ENCODE measurements around the gene SNX30.

SNX30 gene

DNA sequence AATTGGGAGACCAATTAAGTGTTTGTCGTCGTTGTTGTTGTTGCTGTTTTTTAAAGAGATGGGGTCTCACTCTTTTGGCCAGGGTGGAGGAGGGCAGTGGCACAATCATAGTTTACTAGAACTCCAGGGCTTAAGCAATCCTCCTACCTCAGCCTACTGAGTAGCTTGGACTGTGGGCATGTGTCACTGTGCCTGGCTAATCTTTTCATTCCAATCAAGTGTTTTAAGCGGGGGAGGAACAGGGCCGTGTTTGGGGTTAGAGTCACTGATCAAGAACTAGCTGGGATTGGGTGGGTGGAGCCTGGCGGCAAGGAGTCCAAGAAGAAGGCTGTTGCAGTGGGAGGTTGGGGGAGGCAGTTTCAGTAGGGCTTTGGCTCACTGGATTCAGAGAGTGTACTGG is 13.8 kb downstream of the SNX30 start:
- Histone ChIP-seq H3K9ac (ENCODE audit: low read length) (no peak overlapping the region), H3K27ac (ENCODE audit: low read depth, low read length) (no peak overlapping the region), H3K27me3 (ENCODE audit: control insufficient read depth, insufficient read depth, low read length) (no peaks in the 10 kb centered on the region), H3K9me3 (ENCODE audit: control insufficient read depth, insufficient read depth, low read depth, low read length) (0 out of 2 replicates have a peak, but pooled peaks cover 3% of the 10 kb centered on the region), H3K4me1 (ENCODE audit: control insufficient read depth, insufficient read depth, low read length) (peaks cover 29% of the 10 kb centered on the region), H3K36me3 (ENCODE audit: control insufficient read depth, insufficient read depth, low read length) (no peaks in the 10 kb centered on the region), H3K4me3 (ENCODE audit: low read depth, low read length) (no peak overlapping the region)

DNA sequence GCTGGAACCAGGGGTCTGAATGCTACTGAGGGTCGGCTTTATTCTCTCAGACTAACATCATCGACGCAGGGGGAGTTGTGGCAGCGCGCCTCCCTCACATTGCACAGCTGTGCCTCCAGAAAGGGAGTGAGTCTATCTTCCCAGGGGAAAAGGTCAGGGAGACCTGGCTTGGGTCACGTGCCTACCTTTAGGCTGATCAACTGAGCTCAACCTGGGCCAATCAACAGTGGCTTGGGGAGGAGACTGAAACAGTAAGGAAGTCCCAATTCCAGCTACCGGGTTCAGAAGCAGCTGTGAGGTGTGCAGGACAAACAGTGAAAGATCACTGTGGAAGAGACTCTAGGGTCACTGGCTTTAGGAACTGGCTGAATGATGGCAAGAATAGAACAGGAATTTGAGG is 14.3 kb downstream of the SNX30 start:
- H3K27ac ChIP-seq (ENCODE audit: low read depth, low read length): no peak overlapping the region

GRCh38 chr9:112765281-112765680 is 14.7 kb downstream of the SNX30 start:
- Histone ChIP-seq H3K4me1 (ENCODE audit: control insufficient read depth, insufficient read depth, low read length) (peaks cover 27% of the 10 kb centered on the region), H3K27ac (ENCODE audit: low read depth, low read length) (no peak overlapping the region), H3K9me3 (ENCODE audit: control insufficient read depth, insufficient read depth, low read depth, low read length) (0 out of 2 replicates have a peak, but pooled peaks cover 3% of the 10 kb centered on the region), H3K9ac (ENCODE audit: low read length) (no peak overlapping the region), H3K27me3 (ENCODE audit: control insufficient read depth, insufficient read depth, low read length) (no peaks in the 10 kb centered on the region), H3K4me3 (ENCODE audit: low read depth, low read length) (no peak overlapping the region), H3K36me3 (ENCODE audit: control insufficient read depth, insufficient read depth, low read length) (no peaks in the 10 kb centered on the region)

More for the DNA sequence above, 14.3 kb downstream of the SNX30 start:
- Histone ChIP-seq H3K9ac (ENCODE audit: low read length) (no peak overlapping the region), H3K4me1 (ENCODE audit: control insufficient read depth, insufficient read depth, low read length) (peaks cover 29% of the 10 kb centered on the region), H3K9me3 (ENCODE audit: control insufficient read depth, insufficient read depth, low read depth, low read length) (0 out of 2 replicates have a peak, but pooled peaks cover 3% of the 10 kb centered on the region), H3K27me3 (ENCODE audit: control insufficient read depth, insufficient read depth, low read length) (no peaks in the 10 kb centered on the region), H3K36me3 (ENCODE audit: control insufficient read depth, insufficient read depth, low read length) (no peaks in the 10 kb centered on the region), H3K4me3 (ENCODE audit: low read depth, low read length) (no peak overlapping the region)

DNA sequence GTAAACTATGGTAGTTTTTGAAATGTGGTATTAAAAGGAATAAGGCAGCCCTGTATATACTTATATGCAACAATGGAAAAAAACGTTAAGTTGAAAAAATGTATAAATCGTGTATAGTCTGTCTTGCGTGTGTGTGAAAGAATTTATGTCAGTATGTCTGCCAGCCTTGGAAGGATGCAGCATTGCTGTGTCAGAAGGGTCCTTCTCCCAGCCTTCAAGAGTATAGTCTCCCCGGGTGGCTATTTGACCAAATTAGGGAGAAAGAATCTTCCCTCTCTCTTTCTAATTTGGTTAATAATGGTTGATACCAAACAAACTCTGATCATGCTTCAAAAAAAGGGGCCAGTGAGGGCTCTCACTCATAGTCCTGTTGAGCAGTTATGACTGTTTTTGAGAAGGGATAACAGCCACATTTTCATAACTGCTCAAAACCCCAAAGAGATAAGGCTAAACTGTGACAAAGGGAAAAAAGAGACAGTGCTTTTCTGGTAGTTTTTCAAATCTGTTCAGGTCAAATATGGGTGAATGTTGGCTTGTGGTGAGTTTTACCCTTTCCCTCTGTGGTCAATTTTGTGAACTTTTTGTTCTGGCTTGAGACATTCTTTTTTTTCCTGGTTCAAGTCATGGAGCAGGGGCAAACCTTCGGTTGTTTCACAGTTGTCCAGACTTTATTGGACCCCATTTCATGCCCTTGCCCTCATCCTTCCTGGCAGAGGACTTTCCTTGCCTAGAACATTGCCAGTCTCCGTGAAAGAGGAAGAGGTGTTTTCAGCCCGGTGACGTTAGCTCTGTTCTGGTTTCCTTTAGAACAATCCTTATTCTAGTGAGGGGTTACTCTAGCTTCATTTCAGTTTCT is 21.0 kb downstream of the SNX30 start:
- no peak overlapping the region for H3K9ac ChIP-seq (ENCODE audit: low read length)
- no peaks in the 10 kb centered on the region for H3K36me3 ChIP-seq (ENCODE audit: control insufficient read depth, insufficient read depth, low read length)
- no peak overlapping the region for H3K27ac ChIP-seq (ENCODE audit: low read depth, low read length)
- no peaks in the 10 kb centered on the region for H3K9me3 ChIP-seq (ENCODE audit: control insufficient read depth, insufficient read depth, low read depth, low read length)
- H3K27me3 ChIP-seq (ENCODE audit: control insufficient read depth, insufficient read depth, low read length): no peaks in the 10 kb centered on the region
- H3K4me3 ChIP-seq (ENCODE audit: low read depth, low read length): no peak overlapping the region
- H3K4me1 ChIP-seq (ENCODE audit: control insufficient read depth, insufficient read depth, low read length): peaks cover 21% of the 10 kb centered on the region

DNA sequence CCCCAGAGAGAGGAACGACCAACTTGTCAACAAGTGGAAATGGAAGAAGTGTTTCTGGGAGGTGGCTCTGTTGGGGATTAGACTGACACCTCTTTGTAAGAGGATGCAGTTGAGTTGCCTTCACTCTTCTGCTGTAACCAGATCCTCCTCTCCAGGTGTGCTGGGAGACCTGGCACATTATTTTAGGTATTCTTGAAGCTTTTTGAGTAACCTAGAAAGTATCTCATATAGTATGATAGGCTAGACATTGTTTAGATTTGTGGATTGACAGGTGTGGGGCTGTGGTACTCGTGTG is 21.6 kb downstream of the SNX30 start:
- H3K27ac ChIP-seq (ENCODE audit: low read depth, low read length): no peak overlapping the region
- H3K4me1 ChIP-seq (ENCODE audit: control insufficient read depth, insufficient read depth, low read length): peaks cover 21% of the 10 kb centered on the region
- H3K9me3 ChIP-seq (ENCODE audit: control insufficient read depth, insufficient read depth, low read depth, low read length): no peaks in the 10 kb centered on the region
- H3K36me3 ChIP-seq (ENCODE audit: control insufficient read depth, insufficient read depth, low read length): no peaks in the 10 kb centered on the region
- H3K27me3 ChIP-seq (ENCODE audit: control insufficient read depth, insufficient read depth, low read length): no peaks in the 10 kb centered on the region
- no peak overlapping the region for H3K4me3 ChIP-seq (ENCODE audit: low read depth, low read length)
- no peak overlapping the region for H3K9ac ChIP-seq (ENCODE audit: low read length)

DNA sequence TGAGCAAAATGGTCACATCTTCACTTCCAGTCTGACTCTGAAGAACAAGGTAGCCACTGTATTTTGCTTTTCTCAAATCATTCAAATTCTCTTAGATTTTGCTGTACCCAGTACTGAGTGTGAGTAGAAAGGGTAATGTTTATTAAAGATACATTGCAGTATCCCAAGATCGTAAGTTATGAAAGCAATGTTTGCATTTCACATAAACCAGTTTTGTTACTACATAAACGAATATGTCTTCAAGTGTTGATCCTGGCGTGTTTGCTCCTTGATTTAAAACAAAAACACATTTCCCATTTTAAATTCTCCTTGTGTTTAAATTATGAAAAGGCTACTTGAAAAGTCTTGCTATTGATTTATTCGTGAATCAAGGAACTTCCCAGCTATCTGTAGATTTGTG is 22.0 kb downstream of the SNX30 start:
- Histone ChIP-seq H3K27me3 (ENCODE audit: control insufficient read depth, insufficient read depth, low read length) (no peaks in the 10 kb centered on the region), H3K9me3 (ENCODE audit: control insufficient read depth, insufficient read depth, low read depth, low read length) (no peaks in the 10 kb centered on the region), H3K36me3 (ENCODE audit: control insufficient read depth, insufficient read depth, low read length) (no peaks in the 10 kb centered on the region), H3K4me1 (ENCODE audit: control insufficient read depth, insufficient read depth, low read length) (peaks cover 21% of the 10 kb centered on the region), H3K4me3 (ENCODE audit: low read depth, low read length) (no peak overlapping the region), H3K27ac (ENCODE audit: low read depth, low read length) (no peak overlapping the region), H3K9ac (ENCODE audit: low read length) (no peak overlapping the region)

- Histone ChIP-seq H3K9ac (ENCODE audit: low read length) (no peak overlapping the region), H3K4me3 (ENCODE audit: low read depth, low read length) (no peak overlapping the region)
Measured at GRCh38 chr9:112774006-112774996, 23.7 kb downstream of the SNX30 start.

DNA sequence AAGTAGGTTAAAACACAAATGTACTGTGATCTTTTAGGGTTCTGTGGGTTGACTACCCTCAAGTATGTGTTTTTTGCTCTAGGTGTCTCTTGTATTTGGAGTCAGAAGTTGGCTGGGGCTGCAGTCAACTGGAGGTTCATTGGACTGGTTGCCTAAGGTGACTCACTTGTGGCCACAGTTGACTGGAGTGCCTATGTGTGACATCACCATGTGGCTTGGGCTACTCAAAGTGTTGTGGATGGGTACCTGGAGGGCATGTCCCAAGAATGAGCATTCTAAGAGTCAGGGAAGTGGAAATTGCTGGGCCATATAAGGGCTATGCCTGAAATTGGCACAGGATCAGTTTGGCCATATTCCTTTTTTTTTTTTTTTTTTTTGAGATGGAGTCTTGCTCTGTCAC is 27.4 kb downstream of the SNX30 start:
- H3K27ac ChIP-seq (ENCODE audit: low read depth, low read length): no peak overlapping the region
- no peak overlapping the region for H3K9ac ChIP-seq (ENCODE audit: low read length)
- peaks cover 3% of the 10 kb centered on the region; the same call in 1 of the 2 replicates for H3K4me1 ChIP-seq (ENCODE audit: control insufficient read depth, insufficient read depth, low read length)
- no peaks in the 10 kb centered on the region for H3K36me3 ChIP-seq (ENCODE audit: control insufficient read depth, insufficient read depth, low read length)
- no peaks in the 10 kb centered on the region for H3K9me3 ChIP-seq (ENCODE audit: control insufficient read depth, insufficient read depth, low read depth, low read length)
- H3K4me3 ChIP-seq (ENCODE audit: low read depth, low read length): no peak overlapping the region
- H3K27me3 ChIP-seq (ENCODE audit: control insufficient read depth, insufficient read depth, low read length): no peaks in the 10 kb centered on the region

More at GRCh38 chr9:112774006-112774996, 23.7 kb downstream of the SNX30 start:
- H3K9me3 ChIP-seq (ENCODE audit: control insufficient read depth, insufficient read depth, low read depth, low read length): no peaks in the 10 kb centered on the region
- no peaks in the 10 kb centered on the region for H3K27me3 ChIP-seq (ENCODE audit: control insufficient read depth, insufficient read depth, low read length)
- peaks cover 21% of the 10 kb centered on the region for H3K4me1 ChIP-seq (ENCODE audit: control insufficient read depth, insufficient read depth, low read length)
- no peak overlapping the region for H3K27ac ChIP-seq (ENCODE audit: low read depth, low read length)
- H3K36me3 ChIP-seq (ENCODE audit: control insufficient read depth, insufficient read depth, low read length): no peaks in the 10 kb centered on the region

- Histone ChIP-seq H3K9me3 (ENCODE audit: control insufficient read depth, insufficient read depth, low read depth, low read length) (no peaks in the 10 kb centered on the region), H3K27me3 (ENCODE audit: control insufficient read depth, insufficient read depth, low read length) (no peaks in the 10 kb centered on the region), H3K4me3 (ENCODE audit: low read depth, low read length) (no peak overlapping the region), H3K9ac (ENCODE audit: low read length) (no peak overlapping the region), H3K4me1 (ENCODE audit: control insufficient read depth, insufficient read depth, low read length) (peaks cover 13% of the 10 kb centered on the region), H3K36me3 (ENCODE audit: control insufficient read depth, insufficient read depth, low read length) (no peaks in the 10 kb centered on the region), H3K27ac (ENCODE audit: low read depth, low read length) (no peak overlapping the region)
Measured at GRCh38 chr9:112780450-112781036, 30.0 kb downstream of the SNX30 start.

GRCh38 chr9:112782218-112782617 is 31.7 kb downstream of the SNX30 start:
- Histone ChIP-seq H3K4me3 (ENCODE audit: low read depth, low read length) (no peak overlapping the region), H3K9ac (ENCODE audit: low read length) (no peak overlapping the region), H3K27me3 (ENCODE audit: control insufficient read depth, insufficient read depth, low read length) (no peaks in the 10 kb centered on the region), H3K9me3 (ENCODE audit: control insufficient read depth, insufficient read depth, low read depth, low read length) (no peaks in the 10 kb centered on the region), H3K36me3 (ENCODE audit: control insufficient read depth, insufficient read depth, low read length) (no peaks in the 10 kb centered on the region), H3K27ac (ENCODE audit: low read depth, low read length) (no peak overlapping the region), H3K4me1 (ENCODE audit: control insufficient read depth, insufficient read depth, low read length) (peaks cover 13% of the 10 kb centered on the region)
